Measurements from ENCODE around the gene NOTCH1.

Gene NOTCH1

GRCh38 chr9:136585531-136586120 lies 39.8 kb upstream of the NOTCH1 start:
- no peak for DNase-seq (ENCODE audit: low spot score)
- Histone ChIP-seq H2BK5ac (ENCODE audit: low read length) (peak overlapping the region; percentile 96), H2BK12ac (ENCODE audit: low read length) (peak overlapping the region; percentile 87), H2AK5ac (ENCODE audit: low read depth, low read length) (peak overlapping the region; percentile 91), H2AFZ (ENCODE audit: low read length) (no peak overlapping the region), H4K8ac (ENCODE audit: low read depth, low read length) (no peak overlapping the region), H3K27me3 (ENCODE audit: control insufficient read depth in 3 of 3, insufficient read depth in 3 of 3, low read depth in 1 of 3, low read length in 3 of 3) (peaks cover 0 to 3% (median 0%) of the 10 kb centered on the region in 3 experiments), H3K4me1 (ENCODE audit: control insufficient read depth in 2 of 2, insufficient read depth in 1 of 2, low read depth in 1 of 2, low read length in 2 of 2) (peaks cover 55 to 64% of the 10 kb centered on the region in 2 donors), H3K4ac (ENCODE audit: low read length) (peak overlapping the region; percentile 78), H3K9me3 (replicated peaks in 1 of 2; ENCODE audit: control insufficient read depth in 2 of 2, insufficient read depth in 1 of 2, low read depth in 1 of 2, low read length in 2 of 2) (peaks cover 0 to 3% of the 10 kb centered on the region in 2 donors), H2BK15ac (ENCODE audit: low read length) (peak overlapping the region; percentile 96), H3K14ac (ENCODE audit: low read length) (peak overlapping the region; percentile 66), H3K79me1 (ENCODE audit: low read depth, low read length) (peaks cover 3% of the 10 kb centered on the region), H3K27ac (replicated peaks; ENCODE audit: low read length) (no peak overlapping the region), H3K4me3 (ENCODE audit: low read length in 2 of 2) (no peak overlapping the region), H3K23ac (ENCODE audit: low read depth, low read length, poor library complexity) (peak overlapping the region; percentile 92), H3K4me2 (ENCODE audit: insufficient read depth, low read length, poor library complexity, severe bottlenecking) (no peak overlapping the region), H4K91ac (ENCODE audit: low read depth, low read length, poor library complexity) (peak overlapping the region; percentile 46), H3K18ac (ENCODE audit: low read length) (peak overlapping the region; percentile 100), H3K36me3 (replicated peaks in 1 of 2; ENCODE audit: control insufficient read depth in 2 of 2, insufficient read depth in 2 of 2, low read length in 2 of 2) (no peaks in the 10 kb centered on the region), H2BK120ac (ENCODE audit: low read depth, low read length) (peak overlapping the region; percentile 92), H3K9ac (ENCODE audit: low read depth, low read length, poor library complexity) (peak overlapping the region; percentile 70)
- no CpG with 5 or more reads among the region's 16 CpGs for WGBS, 2 donors (ENCODE audit: extremely low coverage in 2 of 2, insufficient read length in 2 of 2, insufficient replicate concordance in 1 of 2)

DNA sequence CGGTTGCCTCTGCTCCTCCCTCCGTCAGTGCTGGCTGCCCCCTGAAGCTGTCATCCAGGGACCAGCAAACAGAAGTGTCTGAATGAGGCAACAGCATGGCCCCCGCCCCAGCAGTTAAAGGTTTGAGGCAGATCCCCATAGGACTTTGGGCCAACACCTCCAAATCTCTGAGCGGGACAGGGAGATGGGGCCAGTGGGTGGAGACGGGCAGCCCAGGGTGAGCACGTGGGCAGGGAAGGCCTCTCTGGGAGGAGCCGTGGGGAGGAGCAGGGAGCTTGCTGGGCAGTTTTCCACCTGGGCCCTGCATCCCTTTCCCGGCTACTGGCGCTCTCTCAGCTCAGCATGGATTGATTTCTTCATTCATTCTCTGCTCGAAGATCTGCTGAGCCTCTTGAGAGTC lies 39.1 kb upstream of the NOTCH1 start:
- Histone ChIP-seq H3K9ac (ENCODE audit: low read depth, low read length, poor library complexity) (no peak overlapping the region), H2BK120ac (ENCODE audit: low read depth, low read length) (no peak overlapping the region), H2BK12ac (ENCODE audit: low read length) (peak overlapping the region; percentile 95), H3K4me1 (ENCODE audit: control insufficient read depth in 2 of 2, insufficient read depth in 1 of 2, low read depth in 1 of 2, low read length in 2 of 2) (peaks cover 54 to 64% of the 10 kb centered on the region in 2 donors), H3K18ac (ENCODE audit: low read length) (peak overlapping the region; percentile 100), H3K4me2 (ENCODE audit: insufficient read depth, low read length, poor library complexity, severe bottlenecking) (no peak overlapping the region), H3K9me3 (replicated peaks in 1 of 2; ENCODE audit: control insufficient read depth in 2 of 2, insufficient read depth in 1 of 2, low read depth in 1 of 2, low read length in 2 of 2) (peaks cover 0 to 3% of the 10 kb centered on the region in 2 donors), H4K91ac (ENCODE audit: low read depth, low read length, poor library complexity) (no peak overlapping the region), H4K8ac (ENCODE audit: low read depth, low read length) (no peak overlapping the region), H3K79me1 (ENCODE audit: low read depth, low read length) (peaks cover 3% of the 10 kb centered on the region), H3K14ac (ENCODE audit: low read length) (peak overlapping the region; percentile 3), H2BK5ac (ENCODE audit: low read length) (peak overlapping the region; percentile 96), H3K27ac (replicated peaks; ENCODE audit: low read length) (no peak overlapping the region), H3K36me3 (replicated peaks in 1 of 2; ENCODE audit: control insufficient read depth in 2 of 2, insufficient read depth in 2 of 2, low read length in 2 of 2) (no peaks in the 10 kb centered on the region), H3K4me3 (ENCODE audit: low read length in 2 of 2) (no peak overlapping the region), H2BK15ac (ENCODE audit: low read length) (peak overlapping the region; percentile 96), H2AK5ac (ENCODE audit: low read depth, low read length) (peak overlapping the region; percentile 91), H3K27me3 (ENCODE audit: control insufficient read depth in 3 of 3, insufficient read depth in 3 of 3, low read depth in 1 of 3, low read length in 3 of 3) (peaks cover 0 to 3% (median 0%) of the 10 kb centered on the region in 3 experiments), H2AFZ (ENCODE audit: low read length) (no peak overlapping the region), H3K23ac (ENCODE audit: low read depth, low read length, poor library complexity) (no peak overlapping the region), H3K4ac (ENCODE audit: low read length) (peak overlapping the region; percentile 43)
- WGBS, 2 donors (ENCODE audit: extremely low coverage in 2 of 2, insufficient read length in 2 of 2, insufficient replicate concordance in 1 of 2) = no CpG with 5 or more reads among the region's 10 CpGs
- no peak for DNase-seq (ENCODE audit: low spot score)

DNA sequence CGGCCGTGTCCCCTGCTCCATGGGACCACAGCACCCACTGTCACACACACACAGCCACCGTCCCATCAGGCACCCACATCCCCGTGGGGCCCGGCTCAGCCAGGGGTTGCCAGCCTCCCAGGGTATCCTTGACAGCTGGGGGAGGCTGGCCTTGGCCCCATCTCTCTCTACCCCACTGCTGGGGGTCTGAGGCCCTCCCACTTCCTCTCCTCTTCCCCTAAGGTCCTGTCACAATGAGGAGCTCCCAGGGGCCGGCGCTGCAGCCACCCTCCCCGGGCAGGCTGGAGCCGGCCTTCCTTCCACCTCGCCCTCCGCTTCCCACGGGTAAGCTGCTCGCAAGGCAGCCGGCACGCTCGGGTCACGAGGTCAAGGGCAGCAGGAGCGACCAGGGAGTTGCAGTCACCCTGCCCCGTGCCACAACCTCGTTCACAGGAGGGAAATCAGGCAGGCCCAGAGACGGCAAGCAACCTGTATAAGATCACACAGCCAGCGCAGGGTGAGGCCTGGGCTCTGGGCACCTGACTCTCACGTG lies 38.6 kb upstream of the NOTCH1 start:
- Histone ChIP-seq H2AK5ac (ENCODE audit: low read depth, low read length) (peak overlapping the region; percentile 91), H3K4me2 (ENCODE audit: insufficient read depth, low read length, poor library complexity, severe bottlenecking) (no peak overlapping the region), H3K27me3 (ENCODE audit: control insufficient read depth in 3 of 3, insufficient read depth in 3 of 3, low read depth in 1 of 3, low read length in 3 of 3) (peaks cover 0 to 3% (median 0%) of the 10 kb centered on the region in 3 experiments), H4K91ac (ENCODE audit: low read depth, low read length, poor library complexity) (no peak overlapping the region), H3K27ac (replicated peaks; ENCODE audit: low read length) (no peak overlapping the region), H2BK12ac (ENCODE audit: low read length) (peak overlapping the region; percentile 95), H4K8ac (ENCODE audit: low read depth, low read length) (no peak overlapping the region), H3K4me3 (ENCODE audit: low read length in 2 of 2) (no peak overlapping the region), H3K36me3 (replicated peaks in 1 of 2; ENCODE audit: control insufficient read depth in 2 of 2, insufficient read depth in 2 of 2, low read length in 2 of 2) (no peaks in the 10 kb centered on the region), H3K9me3 (replicated peaks in 1 of 2; ENCODE audit: control insufficient read depth in 2 of 2, insufficient read depth in 1 of 2, low read depth in 1 of 2, low read length in 2 of 2) (peaks cover 0 to 3% of the 10 kb centered on the region in 2 donors), H2BK15ac (ENCODE audit: low read length) (peak overlapping the region; percentile 96), H3K9ac (ENCODE audit: low read depth, low read length, poor library complexity) (peak overlapping the region; percentile 47), H3K4me1 (ENCODE audit: control insufficient read depth in 2 of 2, insufficient read depth in 1 of 2, low read depth in 1 of 2, low read length in 2 of 2) (peaks cover 57 to 61% of the 10 kb centered on the region in 2 donors), H3K23ac (ENCODE audit: low read depth, low read length, poor library complexity) (no peak overlapping the region), H3K79me1 (ENCODE audit: low read depth, low read length) (peaks cover 3% of the 10 kb centered on the region), H2BK5ac (ENCODE audit: low read length) (peak overlapping the region; percentile 70), H3K4ac (ENCODE audit: low read length) (peak overlapping the region; percentile 43), H3K14ac (ENCODE audit: low read length) (no peak overlapping the region), H2AFZ (ENCODE audit: low read length) (no peak overlapping the region), H2BK120ac (ENCODE audit: low read depth, low read length) (peak overlapping the region; percentile 77), H3K18ac (ENCODE audit: low read length) (peak overlapping the region; percentile 95)
- no peak for DNase-seq (ENCODE audit: low spot score)
- no CpG with 5 or more reads among the region's 23 CpGs for WGBS, 2 donors (ENCODE audit: extremely low coverage in 2 of 2, insufficient read length in 2 of 2, insufficient replicate concordance in 1 of 2)

DNA sequence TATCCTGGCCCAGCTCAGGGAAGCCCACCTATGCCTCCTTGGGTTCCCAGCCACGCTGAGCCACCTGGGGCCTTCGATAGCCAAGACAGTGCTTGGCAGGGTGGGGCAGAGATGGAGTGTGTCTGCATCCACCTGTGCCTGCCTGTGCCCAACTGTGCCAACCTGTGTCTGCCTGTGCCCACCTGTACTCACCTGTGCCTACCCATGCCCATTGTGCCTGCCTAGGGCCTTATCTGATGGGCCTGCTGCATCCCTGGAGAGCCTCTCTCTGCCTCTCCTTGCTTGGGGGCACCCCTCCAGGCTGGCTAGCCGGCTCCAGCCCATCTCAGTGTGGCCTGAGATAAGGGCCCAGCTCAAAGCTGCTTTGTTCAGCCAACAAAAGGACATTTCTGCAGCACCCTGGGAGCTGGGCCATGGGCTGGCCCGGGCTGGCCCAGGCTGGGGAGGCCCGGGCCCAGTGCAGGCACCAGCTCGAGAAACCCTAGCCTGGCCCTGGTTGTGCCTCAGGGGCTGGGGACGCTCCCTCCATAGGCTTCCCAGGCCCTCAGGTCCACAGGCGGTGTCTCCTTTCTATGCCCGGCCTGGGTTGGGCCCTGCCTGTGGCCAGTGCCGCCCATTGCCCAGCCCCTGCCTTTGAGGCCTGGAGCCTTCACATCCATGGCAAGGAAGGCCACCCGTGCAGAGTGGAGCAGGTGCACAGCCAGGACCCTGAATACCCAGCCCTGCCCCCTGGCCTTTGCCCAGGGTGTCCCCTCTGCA lies 37.3 kb upstream of the NOTCH1 start:
- Histone ChIP-seq H3K9ac (ENCODE audit: low read depth, low read length, poor library complexity) (peak overlapping the region; percentile 78), H3K27ac (replicated peaks; ENCODE audit: low read length) (no peak overlapping the region), H3K4me3 (ENCODE audit: low read length in 2 of 2) (no peak overlapping the region), H2BK5ac (ENCODE audit: low read length) (peak overlapping the region; percentile 83), H2BK15ac (ENCODE audit: low read length) (peak overlapping the region; percentile 78), H3K23ac (ENCODE audit: low read depth, low read length, poor library complexity) (peak overlapping the region; percentile 92), H3K36me3 (replicated peaks in 1 of 2; ENCODE audit: control insufficient read depth in 2 of 2, insufficient read depth in 2 of 2, low read length in 2 of 2) (no peaks in the 10 kb centered on the region), H3K79me1 (ENCODE audit: low read depth, low read length) (peaks cover 3% of the 10 kb centered on the region), H4K91ac (ENCODE audit: low read depth, low read length, poor library complexity) (peak overlapping the region; percentile 77), H2AFZ (ENCODE audit: low read length) (no peak overlapping the region), H3K4me2 (ENCODE audit: insufficient read depth, low read length, poor library complexity, severe bottlenecking) (no peak overlapping the region), H3K27me3 (ENCODE audit: control insufficient read depth in 3 of 3, insufficient read depth in 3 of 3, low read depth in 1 of 3, low read length in 3 of 3) (peaks cover 0 to 3% (median 0%) of the 10 kb centered on the region in 3 experiments), H4K8ac (ENCODE audit: low read depth, low read length) (no peak overlapping the region), H2BK120ac (ENCODE audit: low read depth, low read length) (peak overlapping the region; percentile 89), H2BK12ac (ENCODE audit: low read length) (peak overlapping the region; percentile 100), H3K4me1 (ENCODE audit: control insufficient read depth in 2 of 2, insufficient read depth in 1 of 2, low read depth in 1 of 2, low read length in 2 of 2) (peaks cover 52 to 55% of the 10 kb centered on the region in 2 donors), H2AK5ac (ENCODE audit: low read depth, low read length) (peak overlapping the region; percentile 91), H3K4ac (ENCODE audit: low read length) (peak overlapping the region; percentile 97), H3K14ac (ENCODE audit: low read length) (peak overlapping the region; percentile 22), H3K18ac (ENCODE audit: low read length) (peak overlapping the region; percentile 95), H3K9me3 (replicated peaks in 1 of 2; ENCODE audit: control insufficient read depth in 2 of 2, insufficient read depth in 1 of 2, low read depth in 1 of 2, low read length in 2 of 2) (peaks cover 0 to 3% of the 10 kb centered on the region in 2 donors)
- no peak for DNase-seq (ENCODE audit: low spot score)
- WGBS, 2 donors (ENCODE audit: extremely low coverage in 2 of 2, insufficient read length in 2 of 2, insufficient replicate concordance in 1 of 2) = no CpG with 5 or more reads among the region's 11 CpGs
